Upper lobe of left lung (tissue), 4 donors: ENCODE measurements around the gene CPLX1.

ENCODE experiments used
- POLR2A ChIP-seq, 4 donors: fragments of 450-650 bp; IDR thresholded peaks; one replicate each; pipeline ENCODE4 v1.5.1; 2016 to 2017; ENCODE audit warnings: antibody characterized with exemption in 4 of 4, mild to moderate bottlenecking in 2 of 4
- TF ChIP-seq, protein P1 (sequence below), 6 experiments: fragments of 450-650 bp in 4 of 6; fragments of 200-600 bp in 2 of 6; sonication (generic) in 2 of 6; IDR thresholded peaks; one replicate each; pipeline ENCODE4 v1.5.1; 2016 to 2019; ENCODE audit warnings: antibody characterized with exemption in 6 of 6

DNA sequence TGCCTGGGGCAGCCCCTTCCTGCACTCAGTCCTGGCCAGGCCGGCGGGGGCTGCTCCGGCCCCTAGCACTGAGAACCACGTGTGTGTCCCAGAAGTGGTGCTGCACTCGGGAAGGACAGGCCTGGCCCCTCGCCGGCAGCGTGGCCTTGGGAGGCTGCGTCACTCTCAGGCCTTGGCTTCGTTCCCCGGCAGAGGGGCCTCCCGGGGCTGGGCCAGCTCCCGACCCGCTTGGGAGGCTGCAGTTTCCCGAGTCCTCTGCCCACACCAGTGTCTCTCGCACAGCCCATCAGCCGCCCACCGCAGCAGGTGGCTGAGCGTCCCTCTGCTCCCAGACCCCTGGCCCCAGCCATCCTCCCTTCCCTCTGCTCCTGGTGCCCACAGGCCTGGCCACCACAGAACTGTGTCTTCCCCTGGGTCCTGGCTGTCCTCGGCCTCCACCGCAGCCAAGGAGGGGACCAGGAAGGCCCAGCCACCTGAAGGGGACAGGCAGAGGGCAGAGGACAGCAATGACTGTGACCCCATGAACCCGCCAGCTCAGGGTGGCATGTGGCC, 10.9 kb upstream of the CPLX1 start:
- TF ChIP-seq, protein P1, sequence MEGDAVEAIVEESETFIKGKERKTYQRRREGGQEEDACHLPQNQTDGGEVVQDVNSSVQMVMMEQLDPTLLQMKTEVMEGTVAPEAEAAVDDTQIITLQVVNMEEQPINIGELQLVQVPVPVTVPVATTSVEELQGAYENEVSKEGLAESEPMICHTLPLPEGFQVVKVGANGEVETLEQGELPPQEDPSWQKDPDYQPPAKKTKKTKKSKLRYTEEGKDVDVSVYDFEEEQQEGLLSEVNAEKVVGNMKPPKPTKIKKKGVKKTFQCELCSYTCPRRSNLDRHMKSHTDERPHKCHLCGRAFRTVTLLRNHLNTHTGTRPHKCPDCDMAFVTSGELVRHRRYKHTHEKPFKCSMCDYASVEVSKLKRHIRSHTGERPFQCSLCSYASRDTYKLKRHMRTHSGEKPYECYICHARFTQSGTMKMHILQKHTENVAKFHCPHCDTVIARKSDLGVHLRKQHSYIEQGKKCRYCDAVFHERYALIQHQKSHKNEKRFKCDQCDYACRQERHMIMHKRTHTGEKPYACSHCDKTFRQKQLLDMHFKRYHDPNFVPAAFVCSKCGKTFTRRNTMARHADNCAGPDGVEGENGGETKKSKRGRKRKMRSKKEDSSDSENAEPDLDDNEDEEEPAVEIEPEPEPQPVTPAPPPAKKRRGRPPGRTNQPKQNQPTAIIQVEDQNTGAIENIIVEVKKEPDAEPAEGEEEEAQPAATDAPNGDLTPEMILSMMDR (IDR thresholded peaks at IDR 0.05), result no peak
- no peak for TF ChIP-seq POLR2A (IDR thresholded peaks at IDR 0.05)
